HG03159 (cell line): ENCODE data around the gene TSC2.

Experiments used
- ATAC-seq: cut with Tn5 transposase; IDR thresholded peaks from one replicate; pipeline ENCODE4 v1.9.1; 2021; ENCODE audit warnings: mild to moderate bottlenecking, moderate library complexity; ENCODE audit not compliant: unreplicated experiment

Gene TSC2

GRCh38 chr16:2066139-2066538 lies 18.4 kb downstream of the TSC2 start:
- ATAC-seq, result no peak

GRCh38 chr16:2070576-2071453 lies 23.0 kb downstream of the TSC2 start:
- no peak for ATAC-seq

- ATAC-seq, result no peak
Measured at GRCh38 chr16:2071454-2072202, 23.8 kb downstream of the TSC2 start.

- no peak for ATAC-seq
Measured at GRCh38 chr16:2072926-2073325, 25.1 kb downstream of the TSC2 start.

- ATAC-seq, result no peak
Measured at GRCh38 chr16:2074071-2074470, 26.3 kb downstream of the TSC2 start.

- no peak for ATAC-seq
Measured at GRCh38 chr16:2075631-2076030, 27.8 kb downstream of the TSC2 start.

- ATAC-seq, result no peak
Measured at GRCh38 chr16:2076072-2076865, 28.5 kb downstream of the TSC2 start.

GRCh38 chr16:2077016-2077415 lies 29.2 kb downstream of the TSC2 start:
- no peak for ATAC-seq

- ATAC-seq, result no peak
Measured at GRCh38 chr16:2077696-2078095, 29.9 kb downstream of the TSC2 start.

GRCh38 chr16:2078096-2078495 lies 30.3 kb downstream of the TSC2 start:
- no peak for ATAC-seq

GRCh38 chr16:2078691-2079090 lies 30.9 kb downstream of the TSC2 start:
- ATAC-seq, result no peak

- ATAC-seq, result no peak
Measured at GRCh38 chr16:2079311-2079800, 31.6 kb downstream of the TSC2 start.

GRCh38 chr16:2079991-2080390 lies 32.2 kb downstream of the TSC2 start:
- no peak for ATAC-seq

- ATAC-seq, result no peak
Measured at GRCh38 chr16:2081201-2082084, 33.7 kb downstream of the TSC2 start.

GRCh38 chr16:2082171-2082982 lies 34.6 kb downstream of the TSC2 start:
- no peak for ATAC-seq

- ATAC-seq, result no peak
Measured at GRCh38 chr16:2082983-2083364, 35.2 kb downstream of the TSC2 start.

GRCh38 chr16:2083409-2083808 lies 35.6 kb downstream of the TSC2 start:
- no peak for ATAC-seq

- no peak for ATAC-seq
Measured at GRCh38 chr16:2083876-2084780, 36.3 kb downstream of the TSC2 start.
